Measurements from ENCODE around the gene TSPAN9. TPM values are rescaled to one million over a fixed set of nuclear protein-coding genes. Genes with fewer than 3 reads are reported as not detected.

The TSPAN9 gene
- total RNA-seq, 1 donor from 2014 or later = 70.8 TPM

DNA sequence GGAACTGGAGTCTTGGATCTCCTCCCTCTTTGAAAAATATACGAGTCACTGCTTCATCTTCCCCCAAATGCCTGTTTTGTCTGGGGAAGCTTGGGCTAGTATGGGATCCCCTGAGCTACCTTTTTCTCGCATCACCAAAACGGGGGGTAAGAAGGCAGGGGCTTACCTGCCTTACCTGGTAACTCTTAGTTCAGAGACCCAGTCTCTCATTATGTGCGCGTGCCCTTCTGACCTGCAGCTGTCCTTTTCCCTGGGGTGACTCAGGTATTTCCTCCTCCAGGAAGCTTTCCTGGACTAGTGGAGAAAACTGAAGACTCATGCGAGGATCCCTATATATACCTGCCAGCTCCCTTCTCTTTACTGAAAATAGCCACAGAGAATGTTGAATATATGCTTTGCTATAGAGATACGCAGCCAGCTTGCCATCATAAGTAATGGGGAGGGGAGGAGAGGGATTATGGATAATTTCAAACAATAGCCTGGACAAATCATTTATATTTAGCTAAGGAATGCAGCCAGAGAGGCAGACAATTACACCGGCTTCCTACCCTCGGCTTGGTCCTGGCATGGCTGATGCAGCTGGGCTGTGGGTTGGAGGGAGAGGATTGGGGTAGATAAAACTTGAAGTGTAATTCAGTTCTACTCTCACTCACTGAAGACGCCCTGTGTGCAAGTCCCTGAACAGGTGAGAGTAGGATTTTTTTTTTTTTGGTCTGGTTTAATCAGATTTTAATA lies 1.1 kb downstream of the TSPAN9 start:
- DNase-seq = peak; percentile 63

DNA sequence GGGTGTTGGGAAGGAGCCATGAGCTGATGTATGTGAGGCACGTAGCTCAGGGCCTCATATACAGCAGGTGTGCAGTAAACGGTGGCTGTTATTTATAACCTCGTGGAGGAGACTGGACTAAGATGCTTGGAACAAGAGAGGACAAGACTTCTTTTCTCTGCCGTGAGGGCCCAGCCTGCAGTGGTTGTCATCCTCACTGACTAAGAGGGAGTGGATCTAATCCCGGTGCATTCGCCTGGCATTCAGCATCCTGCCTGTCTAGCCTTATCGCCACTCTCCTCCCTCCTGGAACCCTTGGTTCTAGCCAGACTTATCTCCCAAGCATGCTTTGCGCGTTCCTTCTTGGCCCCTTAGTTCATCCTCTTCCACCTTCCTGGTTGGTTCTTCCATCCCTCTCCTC lies 3.9 kb downstream of the TSPAN9 start:
- no peak for DNase-seq

DNA sequence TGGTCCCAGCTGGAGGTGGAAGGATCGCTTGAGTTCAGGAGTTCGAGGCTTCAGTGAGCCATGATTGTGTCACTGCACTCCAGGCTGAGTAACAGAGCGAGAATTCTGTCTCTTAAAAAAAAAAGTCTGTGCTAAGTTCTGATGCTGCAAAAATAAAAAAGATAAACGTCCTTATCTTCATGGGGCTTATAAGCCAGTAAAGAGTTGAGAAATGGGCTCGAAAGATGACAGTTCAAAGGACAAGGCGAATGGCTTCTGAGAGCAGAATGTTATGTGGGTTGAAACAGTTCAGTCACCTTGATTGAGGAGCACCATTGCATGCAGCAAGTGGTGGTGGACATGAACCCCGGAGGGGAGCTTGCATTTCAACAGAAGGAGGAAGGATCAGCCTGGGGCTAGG lies 4.7 kb downstream of the TSPAN9 start:
- DNase-seq = no peak

DNA sequence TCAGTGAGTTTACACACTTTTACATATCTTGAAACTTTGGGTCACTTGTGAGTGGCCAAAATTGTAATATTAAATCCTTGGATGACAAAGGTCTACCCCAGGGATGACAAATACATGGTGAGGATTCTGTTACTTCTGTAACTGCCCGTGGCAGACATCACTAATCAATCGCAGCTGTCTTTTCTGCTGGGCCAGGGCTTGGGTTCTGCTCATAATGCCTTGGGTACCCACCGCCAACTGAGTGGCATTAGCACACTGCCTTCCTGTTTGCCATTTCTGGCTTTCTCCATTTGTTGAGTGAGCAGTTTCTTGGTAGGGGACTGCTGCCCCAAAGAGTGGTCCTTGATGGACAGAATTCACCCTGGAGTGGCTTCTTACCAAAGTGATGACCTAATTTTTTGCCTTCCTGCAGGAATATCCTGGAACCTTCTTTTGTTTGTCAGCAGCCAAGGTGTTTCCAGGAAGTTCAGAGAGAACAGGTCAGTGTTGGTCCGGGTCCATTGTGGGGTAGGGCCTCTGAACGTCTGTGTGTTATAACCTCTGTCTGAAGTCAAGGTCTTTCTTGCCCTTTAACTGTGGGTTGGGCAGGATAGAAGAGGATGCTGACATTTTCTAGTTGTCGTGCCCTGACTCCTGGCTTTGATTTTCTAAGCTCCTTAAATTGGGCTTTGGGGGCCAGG lies 6.2 kb downstream of the TSPAN9 start:
- DNase-seq = no peak

DNA sequence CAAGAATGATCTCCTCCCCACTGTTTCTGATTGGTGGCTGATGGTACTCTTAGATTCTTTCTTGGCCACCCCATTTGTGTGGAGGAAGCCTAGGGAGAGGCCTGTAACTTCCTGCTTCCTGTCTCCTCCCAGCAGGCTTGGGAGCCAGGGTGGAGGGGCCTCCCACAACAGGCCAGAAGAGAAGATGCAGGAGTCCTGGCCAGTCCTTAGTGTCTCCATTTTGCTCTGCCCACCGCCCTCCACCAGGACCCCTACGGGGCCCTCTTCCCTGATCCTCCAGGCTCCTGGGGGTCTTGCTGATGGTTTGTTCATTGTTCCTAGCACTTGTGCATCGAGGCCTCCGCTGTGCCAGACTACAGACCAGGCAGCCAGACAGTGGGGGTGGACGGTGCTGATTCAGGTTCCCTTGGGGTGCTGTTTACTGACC lies 6.8 kb downstream of the TSPAN9 start:
- peak; percentile 78 for DNase-seq

DNA sequence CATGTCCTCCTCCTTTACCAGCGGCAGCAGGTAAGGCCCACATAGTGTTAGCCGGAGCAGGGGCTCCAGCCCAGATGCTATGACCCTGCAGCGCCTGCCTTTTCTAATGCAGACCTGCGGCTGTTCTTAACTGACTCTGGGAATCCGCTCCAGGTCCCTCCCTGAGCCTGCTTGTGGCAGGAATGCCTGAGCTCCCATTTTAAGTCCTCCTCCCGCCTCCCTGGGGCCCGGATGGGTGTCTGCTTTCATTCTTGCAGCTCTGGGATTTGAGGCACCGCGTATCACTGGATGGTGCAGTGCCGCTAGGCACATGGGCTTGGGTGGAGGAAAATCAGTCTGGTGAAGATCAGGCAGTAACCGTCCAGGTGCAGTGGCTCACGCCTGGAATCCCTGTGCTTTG lies 7.6 kb downstream of the TSPAN9 start:
- no peak for DNase-seq

DNA sequence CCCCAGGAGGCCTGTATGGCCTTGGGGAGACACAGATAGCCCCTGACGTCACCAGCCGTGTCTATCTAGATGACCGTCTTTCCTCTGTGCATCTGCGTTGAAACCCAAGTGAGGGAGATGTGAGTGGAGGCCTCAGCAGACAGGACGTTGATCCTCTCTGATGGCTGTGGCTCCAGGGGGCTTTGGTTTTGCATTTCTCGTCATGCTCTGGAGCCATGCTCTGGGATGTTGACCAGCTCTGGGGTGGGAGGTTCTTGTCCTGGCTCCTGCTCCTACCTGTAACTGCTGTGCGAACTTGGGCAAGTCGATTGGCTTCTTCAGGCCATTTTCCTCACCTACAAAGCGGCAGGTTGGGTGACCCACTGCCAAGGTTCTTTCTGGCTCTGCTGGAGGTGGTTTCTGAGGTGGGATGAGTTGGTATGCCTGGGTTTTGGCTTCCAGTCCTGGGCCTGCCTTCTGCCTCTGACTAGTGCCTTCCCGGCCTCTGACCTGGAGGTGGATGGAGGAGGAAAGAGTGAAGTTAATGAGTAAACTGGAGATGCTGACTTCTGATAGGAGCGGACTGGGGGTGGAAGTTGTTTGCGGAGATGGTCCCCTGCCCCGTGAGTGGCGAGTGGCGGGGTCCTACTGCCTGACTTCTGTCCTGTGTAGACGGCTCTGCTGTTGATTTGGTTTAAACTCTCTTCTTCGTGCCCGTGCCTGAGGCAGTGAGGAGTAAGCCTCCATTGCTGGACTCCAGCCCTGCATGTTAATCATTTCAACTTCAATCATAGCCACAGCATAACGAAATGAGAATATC lies 8.4 kb downstream of the TSPAN9 start:
- DNase-seq = no peak

DNA sequence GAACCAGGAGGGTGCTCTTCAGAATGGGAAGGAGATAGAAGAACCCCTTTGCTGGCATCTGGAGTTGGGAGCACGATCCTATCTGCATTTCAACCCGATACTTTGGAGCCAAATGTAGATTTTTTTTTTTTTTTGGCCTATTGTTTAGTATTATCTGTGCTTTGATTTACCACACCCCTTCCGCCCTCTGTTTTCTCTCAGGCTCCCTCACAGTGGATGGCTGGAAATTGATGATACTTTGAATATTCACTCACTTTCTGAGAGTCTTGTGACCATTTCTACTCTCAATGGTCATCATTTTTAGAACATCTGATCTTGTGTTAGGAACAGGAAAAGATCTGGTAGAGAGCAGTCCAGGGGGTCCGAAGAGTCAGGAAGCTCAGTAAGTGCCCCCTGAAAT lies 9.0 kb downstream of the TSPAN9 start:
- peak; percentile 12 for DNase-seq

DNA sequence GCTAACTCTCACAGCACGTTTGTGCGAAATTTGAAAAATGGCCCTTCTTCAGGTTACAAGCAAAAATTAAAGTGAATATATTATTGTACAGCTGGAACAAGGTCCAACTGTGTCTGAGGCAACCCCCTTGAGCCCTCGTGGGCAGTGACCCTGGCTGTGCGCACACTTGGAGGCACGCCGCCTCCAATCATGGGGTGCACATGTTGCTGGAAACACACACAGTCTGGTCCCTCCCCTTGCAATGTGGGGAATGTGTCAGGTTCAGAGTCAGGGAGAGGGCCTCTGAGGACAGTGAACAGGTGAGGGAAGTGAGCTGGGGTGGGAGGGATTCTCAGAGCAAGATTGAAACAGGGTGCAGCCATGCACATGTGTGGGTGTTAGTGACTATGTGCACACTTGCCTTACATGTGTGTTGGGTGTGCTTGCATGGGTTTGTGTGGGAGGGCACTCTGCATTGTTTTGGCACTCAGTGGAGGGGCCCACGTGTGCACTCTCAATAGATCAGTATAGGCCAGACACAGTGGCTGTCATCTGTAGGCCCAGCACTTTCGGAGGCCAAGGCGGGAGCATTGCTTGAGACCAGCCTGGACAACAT lies 9.6 kb downstream of the TSPAN9 start:
- no peak for DNase-seq

DNA sequence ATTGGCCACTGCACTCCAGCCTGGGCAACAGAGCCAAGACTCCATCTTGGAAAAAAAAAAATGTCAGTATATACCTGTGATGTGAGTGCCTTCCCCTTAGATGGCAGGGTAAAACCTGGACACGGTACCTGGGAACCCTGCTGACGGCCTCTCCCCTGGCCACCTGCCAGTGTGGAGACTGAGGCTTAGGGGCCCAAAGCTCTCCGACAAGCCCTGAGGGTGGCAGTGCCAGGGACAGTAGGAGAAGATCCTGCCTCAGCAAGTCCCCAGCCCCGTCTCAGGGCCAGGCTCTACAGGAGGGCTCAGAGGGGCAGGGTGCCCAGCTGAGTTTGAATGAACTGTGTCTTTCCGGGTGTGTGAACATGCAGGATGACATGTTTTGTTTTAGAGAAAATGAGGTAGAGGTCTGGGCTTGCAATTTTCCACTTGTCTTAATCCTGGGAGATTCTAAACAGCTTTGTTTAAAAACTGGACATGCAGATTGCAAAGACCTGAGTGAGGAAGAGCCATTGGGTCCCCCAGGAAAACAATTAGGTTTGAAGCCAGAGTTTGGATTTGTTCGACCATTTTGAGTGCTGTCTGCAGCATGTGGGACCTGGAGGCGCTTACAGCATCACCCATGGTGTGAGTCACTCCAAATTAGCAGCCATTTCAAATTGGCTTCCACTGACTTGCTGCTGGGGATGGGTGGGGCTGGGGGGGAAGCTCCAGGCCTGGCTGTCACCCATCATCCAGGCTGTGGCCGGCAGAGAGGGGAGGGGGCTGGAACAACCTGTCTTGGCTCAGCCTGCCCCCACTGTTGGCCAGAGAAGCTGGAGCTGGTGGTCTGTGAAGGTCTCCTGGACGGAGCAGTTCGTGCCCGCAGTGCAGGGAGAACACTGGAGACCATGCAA lies 10.8 kb downstream of the TSPAN9 start:
- DNase-seq = no peak

DNA sequence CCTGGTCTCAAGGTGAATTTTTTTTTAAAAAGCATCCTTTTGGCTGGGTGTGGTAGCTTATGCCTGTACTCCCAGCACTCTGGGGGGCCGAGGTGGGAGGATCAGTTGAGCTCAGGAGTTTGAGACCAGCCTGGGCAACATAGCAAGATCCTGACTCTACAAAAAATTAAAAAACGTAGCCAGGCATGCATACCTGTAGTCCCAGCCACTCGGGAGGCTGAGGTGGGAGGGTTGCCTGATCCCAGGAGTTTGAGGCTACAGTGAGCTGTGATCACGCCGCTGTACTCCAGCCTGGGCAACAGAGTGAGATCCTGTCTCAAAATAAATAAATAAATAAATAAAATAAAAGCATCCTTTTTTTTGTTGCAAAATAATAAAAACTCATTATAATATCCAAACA lies 12.4 kb downstream of the TSPAN9 start:
- DNase-seq = no peak

DNA sequence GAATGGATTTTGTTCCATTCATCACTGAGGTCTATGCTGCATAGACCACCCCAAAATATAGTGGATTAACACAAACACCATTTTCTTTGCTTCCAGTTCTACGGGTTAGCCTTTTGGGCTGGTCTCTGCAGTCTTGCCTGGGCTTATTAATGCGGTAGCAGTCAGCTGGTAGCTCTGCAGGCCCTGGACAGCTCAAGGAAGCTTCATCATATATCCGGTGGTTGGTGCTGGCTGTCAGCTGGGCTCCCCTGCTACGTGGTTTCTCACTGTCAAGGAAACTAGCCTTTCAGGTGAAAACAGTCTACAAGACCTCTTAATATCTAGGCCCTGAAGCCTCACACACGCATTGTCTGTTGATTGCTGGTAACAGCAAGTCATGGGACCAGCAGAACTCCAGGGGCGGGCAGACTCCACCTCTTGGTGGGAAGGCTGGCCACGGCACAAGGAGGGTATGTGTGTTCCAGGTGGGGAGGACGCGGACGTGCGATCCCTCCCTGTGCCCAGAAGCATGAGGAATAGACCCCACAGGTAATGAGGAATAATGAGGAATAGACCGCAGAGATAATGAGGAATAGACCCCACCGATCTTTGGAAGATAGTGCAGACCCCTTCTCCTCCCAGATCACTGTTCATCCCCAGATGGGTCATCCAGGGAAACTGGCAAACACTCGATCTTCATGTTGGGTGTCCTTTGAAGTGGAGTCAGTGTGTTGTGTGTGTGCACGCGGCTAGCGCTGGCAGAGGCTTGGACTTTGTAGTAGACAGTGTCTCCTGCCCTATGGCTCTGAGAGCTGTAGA lies 13.3 kb downstream of the TSPAN9 start:
- DNase-seq = no peak

DNA sequence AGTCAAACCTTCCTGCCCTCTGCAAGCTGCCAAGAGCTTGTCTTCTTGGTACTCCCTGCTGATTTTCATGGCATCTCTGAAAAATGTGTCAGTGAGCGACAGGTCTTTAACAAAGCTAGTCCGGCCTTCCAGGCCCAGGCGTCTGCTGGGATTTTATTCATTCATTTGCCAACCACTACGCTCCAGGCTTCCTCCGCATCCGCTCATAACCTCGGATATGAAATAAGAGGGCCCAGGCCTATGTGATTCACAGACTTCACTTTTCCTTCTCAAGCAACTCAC lies 13.8 kb downstream of the TSPAN9 start:
- DNase-seq = no peak

DNA sequence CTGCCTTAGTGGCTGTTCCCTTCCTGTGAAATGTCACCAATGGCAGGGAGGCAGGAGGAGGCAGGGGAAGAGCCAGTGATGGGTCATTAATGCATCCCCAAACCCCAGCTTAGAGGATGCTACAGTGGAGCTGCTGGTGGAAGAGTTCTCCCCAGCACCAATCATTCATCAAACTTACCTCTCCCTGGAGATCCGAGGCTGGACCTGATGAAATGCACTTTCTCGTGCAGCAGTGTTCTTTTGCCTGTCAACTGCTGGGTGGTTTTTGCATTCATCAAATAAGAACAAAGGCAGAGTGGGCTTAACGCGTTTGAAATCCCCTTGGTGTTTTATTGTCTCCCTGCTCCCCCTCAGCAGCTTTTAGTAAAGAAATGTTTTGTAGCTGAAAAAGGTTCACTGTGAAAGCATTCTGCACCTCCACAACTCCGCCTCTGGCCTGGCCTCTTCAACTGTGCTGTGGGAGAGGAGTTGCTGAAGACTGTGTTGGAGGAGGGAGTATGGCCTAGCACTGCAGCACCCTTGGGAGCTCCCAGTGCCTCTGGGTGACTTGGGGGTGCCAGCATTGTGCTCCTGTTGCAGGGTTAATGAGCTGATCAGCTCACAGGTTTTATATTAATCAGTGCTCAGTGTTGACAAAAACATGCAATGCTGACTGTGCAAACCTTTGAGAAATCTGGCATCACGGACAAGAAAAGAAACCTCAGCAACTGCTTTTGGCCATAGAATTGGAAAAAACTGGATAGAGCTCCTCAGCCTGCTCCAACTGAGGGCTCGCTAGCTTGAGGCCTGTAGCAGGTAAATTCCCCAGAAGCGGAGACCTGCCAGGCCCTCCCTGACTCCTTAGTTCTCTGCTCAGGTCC lies 14.4 kb downstream of the TSPAN9 start:
- DNase-seq = no peak

DNA sequence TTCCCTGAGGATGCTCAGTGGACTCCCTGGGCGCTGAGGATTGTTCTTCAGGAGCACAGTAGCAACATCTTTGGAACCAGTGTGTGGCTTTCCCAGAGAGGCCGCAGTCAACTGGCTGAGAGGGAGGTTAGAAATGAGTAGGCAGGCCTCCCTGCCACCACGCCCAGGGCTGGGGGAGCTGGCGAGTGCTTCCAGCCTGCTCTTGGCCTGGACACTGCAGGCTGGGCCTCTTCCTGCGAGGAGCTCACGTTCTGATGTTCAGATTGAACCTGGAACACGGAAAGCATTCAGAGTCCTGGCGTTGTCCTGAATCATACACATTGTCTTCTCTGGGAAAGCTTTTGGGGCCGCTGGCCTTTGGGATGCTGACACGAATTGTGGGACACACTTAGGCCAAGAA lies 15.6 kb downstream of the TSPAN9 start:
- DNase-seq = no peak

DNA sequence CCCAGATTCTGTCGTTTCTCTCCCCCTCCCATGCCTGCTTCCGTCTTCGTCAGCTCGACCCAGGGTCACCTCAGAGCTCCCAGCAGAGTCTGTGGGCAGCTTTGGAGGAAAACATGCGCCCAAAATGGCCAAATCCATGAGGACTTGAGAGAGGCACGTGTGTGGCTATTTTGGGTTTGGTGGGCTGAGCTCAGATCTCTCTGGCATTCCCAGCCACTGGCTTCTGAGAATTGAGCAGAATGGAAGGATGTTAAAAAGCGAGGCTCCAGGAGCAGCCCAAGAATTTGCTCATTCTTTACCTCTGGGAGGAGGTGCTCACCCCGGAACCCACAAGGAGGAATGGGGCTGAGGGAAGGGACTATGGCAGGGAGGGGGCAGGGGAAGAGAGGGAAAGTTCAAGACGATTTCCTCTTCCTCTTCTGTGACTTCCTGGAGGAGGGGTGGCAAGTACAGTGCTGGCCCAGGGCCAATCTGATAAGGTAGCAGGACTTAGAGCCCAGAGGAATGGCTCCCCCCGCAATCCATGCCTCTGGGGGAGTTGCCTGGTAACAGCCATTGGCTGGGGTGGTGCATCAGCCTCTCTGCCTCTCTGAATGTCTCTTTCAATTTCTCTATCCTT lies 20.1 kb downstream of the TSPAN9 start:
- peak; percentile 87 for DNase-seq

DNA sequence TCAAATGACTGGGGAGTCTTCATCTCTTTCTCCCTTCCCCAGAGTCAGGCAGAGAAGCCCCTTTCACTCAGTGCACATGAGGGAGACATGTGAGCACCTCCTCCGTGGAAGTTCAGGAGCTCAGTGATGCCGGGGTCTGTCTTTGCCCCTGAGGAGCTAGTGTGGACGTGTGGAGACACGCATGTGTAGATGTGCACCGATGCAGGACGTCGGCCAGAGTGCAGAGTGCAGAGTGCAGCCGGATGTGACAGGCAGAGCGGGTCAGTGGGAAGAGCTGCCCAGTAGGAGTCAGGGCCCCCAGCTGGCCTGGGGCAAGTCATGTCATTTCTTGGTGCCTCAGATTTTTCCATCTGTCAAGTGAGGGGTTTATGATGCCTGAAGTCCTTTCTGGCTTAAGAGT lies 20.7 kb downstream of the TSPAN9 start:
- DNase-seq = peak; percentile 32

DNA sequence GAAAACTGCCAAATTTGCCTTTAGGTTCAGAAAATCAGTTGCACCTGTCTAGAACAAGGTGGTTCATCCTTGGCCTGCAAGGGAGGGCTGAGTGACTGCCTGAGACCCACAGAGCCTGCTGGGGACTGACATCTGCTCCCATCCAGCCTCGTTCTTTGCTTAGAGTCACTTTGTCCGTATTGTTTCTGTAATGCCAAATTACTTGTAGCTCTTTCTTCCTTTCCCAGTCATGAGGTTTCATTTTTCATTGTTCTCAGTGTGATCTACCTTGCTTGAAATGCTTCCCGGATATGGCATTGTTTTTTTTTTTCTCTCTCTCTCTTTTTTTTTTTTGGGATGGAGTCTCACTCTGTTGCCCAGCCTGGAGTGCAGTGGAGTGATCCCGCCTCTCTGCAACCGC lies 21.3 kb downstream of the TSPAN9 start:
- DNase-seq = peak; percentile 46

DNA sequence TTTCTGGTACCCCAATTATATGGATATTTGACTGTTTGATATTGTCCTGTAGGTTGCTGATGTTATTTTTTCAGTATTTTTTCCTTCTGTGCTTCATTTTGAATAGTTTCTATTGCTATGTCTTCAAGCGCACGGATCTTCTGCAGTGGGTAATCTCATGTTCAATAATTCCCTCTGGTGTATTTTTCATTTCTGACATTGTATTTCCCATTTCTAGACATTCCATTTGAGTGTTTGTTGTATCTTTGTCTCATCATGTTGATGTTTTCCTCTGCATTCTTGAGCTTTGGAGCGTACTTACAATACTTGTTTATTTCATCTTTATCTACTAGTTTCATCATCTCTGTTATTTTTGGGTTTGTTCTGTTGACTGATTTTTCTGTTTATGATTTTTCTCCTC lies 22.0 kb downstream of the TSPAN9 start:
- DNase-seq = no peak

Data from dermis blood vessel endothelial cell (primary cell).